Neuronal stem cell (in vitro differentiated cells): ENCODE results near the gene LLGL2.

Source experiments
- DNase-seq: peaks from one replicate; pipeline ENCODE4 v3.0.0-alpha.2; 2013; ENCODE audit warnings: low spot score
- H2AFZ ChIP-seq: one replicate; pipeline ENCODE4 v1.6.1; 2013; ENCODE audit warnings: mild to moderate bottlenecking, low read length, inconsistent platforms
- H2AK5ac ChIP-seq: 2 replicates; pipeline ENCODE4 v1.6.1; 2013; ENCODE audit warnings: low read depth, mild to moderate bottlenecking, inconsistent platforms, low read length, moderate library complexity, mixed read lengths
- H2BK120ac ChIP-seq: 2 replicates; pipeline ENCODE4 v1.6.1; 2013; ENCODE audit warnings: low read depth, mild to moderate bottlenecking, inconsistent platforms, low read length, moderate library complexity, mixed read lengths
- H2BK12ac ChIP-seq: one replicate; pipeline ENCODE4 v1.6.1; 2013; ENCODE audit warnings: low read length, inconsistent platforms
- H2BK15ac ChIP-seq: 2 replicates; pipeline ENCODE4 v1.6.1; 2013; ENCODE audit warnings: mild to moderate bottlenecking, low read length, inconsistent platforms, mixed read lengths
- H2BK5ac ChIP-seq: one replicate; pipeline ENCODE4 v1.6.1; 2013; ENCODE audit warnings: inconsistent platforms, mild to moderate bottlenecking, low read length, moderate library complexity
- H3K14ac ChIP-seq: one replicate; pipeline ENCODE4 v1.6.1; 2013; ENCODE audit warnings: low read length, inconsistent platforms
- H3K18ac ChIP-seq: 2 replicates; pipeline ENCODE4 v1.6.1; 2013; ENCODE audit warnings: low read length, inconsistent platforms
- H3K23ac ChIP-seq: 2 replicates; pipeline ENCODE4 v1.6.1; 2013; ENCODE audit warnings: low read depth, mild to moderate bottlenecking, mixed read lengths, low read length, inconsistent platforms; ENCODE audit not compliant: poor library complexity
- H3K27ac ChIP-seq: replicated peaks from 3 replicates; pipeline ENCODE4 v1.5.1; 2013; ENCODE audit warnings: low read length, inconsistent platforms
- H3K27me3 ChIP-seq, 3 experiments: 2 replicates each; pipeline ENCODE4 v1.6.1; 2013; ENCODE audit warnings: low read length in 3 of 3, mild to moderate bottlenecking in 2 of 3, inconsistent platforms in 1 of 3, low read depth in 1 of 3, mixed read lengths in 1 of 3, moderate library complexity in 1 of 3; ENCODE audit not compliant: control insufficient read depth in 3 of 3, insufficient read depth in 3 of 3
- H3K36me3 ChIP-seq, 2 donors: replicated peaks in 1 of 2; 2 replicates each; pipeline ENCODE4 v1.6.1; 2013; ENCODE audit warnings: low read length in 2 of 2; ENCODE audit not compliant: control insufficient read depth in 2 of 2, insufficient read depth in 2 of 2
- H3K4ac ChIP-seq: 2 replicates; pipeline ENCODE4 v1.6.1; 2013; ENCODE audit warnings: inconsistent platforms, mild to moderate bottlenecking, low read length, moderate library complexity
- H3K4me1 ChIP-seq, 2 donors: 1 replicate in 1 of 2; 2 replicates in 1 of 2; pipeline ENCODE4 v1.6.1; 2013; ENCODE audit warnings: low read length in 2 of 2, low read depth in 1 of 2; ENCODE audit not compliant: control insufficient read depth in 2 of 2, insufficient read depth in 1 of 2
- H3K4me2 ChIP-seq: one replicate; pipeline ENCODE4 v1.6.1; 2013; ENCODE audit warnings: mild to moderate bottlenecking, low read length, inconsistent platforms; ENCODE audit not compliant: insufficient read depth, poor library complexity, severe bottlenecking
- H3K4me3 ChIP-seq, 2 donors: 2 replicates each; pipeline ENCODE4 v1.5.1; 2013; ENCODE audit warnings: low read length in 2 of 2, mild to moderate bottlenecking in 2 of 2, inconsistent platforms in 1 of 2, moderate library complexity in 1 of 2
- H3K79me1 ChIP-seq: one replicate; pipeline ENCODE4 v1.6.1; 2013; ENCODE audit warnings: low read depth, mild to moderate bottlenecking, inconsistent platforms, low read length, moderate library complexity
- H3K9ac ChIP-seq: one replicate; pipeline ENCODE4 v1.6.1; 2013; ENCODE audit warnings: mild to moderate bottlenecking, low read depth, low read length, inconsistent platforms; ENCODE audit not compliant: poor library complexity
- H3K9me3 ChIP-seq, 2 donors: replicated peaks in 1 of 2; 2 replicates each; pipeline versions ENCODE3 to v1.6.1; 2013; ENCODE audit warnings: low read length in 2 of 2, mild to moderate bottlenecking in 2 of 2, inconsistent platforms in 1 of 2, low read depth in 1 of 2, mixed read lengths in 1 of 2, moderate library complexity in 1 of 2; ENCODE audit not compliant: control insufficient read depth in 2 of 2, insufficient read depth in 1 of 2
- H4K8ac ChIP-seq: one replicate; pipeline ENCODE4 v1.6.1; 2013; ENCODE audit warnings: low read depth, mild to moderate bottlenecking, inconsistent platforms, low read length, moderate library complexity
- H4K91ac ChIP-seq: one replicate; pipeline ENCODE4 v1.6.1; 2013; ENCODE audit warnings: low read length, low read depth, mild to moderate bottlenecking, inconsistent platforms; ENCODE audit not compliant: poor library complexity
- WGBS, 2 donors: extraction: QIAGEN DNeasy Blood & Tissue Kit; methylation state at CpG; one replicate each; pipeline ENCODE4 v1.1.7; 2013; ENCODE audit warnings: missing lambda C conversion rate in 2 of 2, mixed read lengths in 1 of 2; ENCODE audit not compliant: insufficient read length in 2 of 2, insufficient replicate concordance in 1 of 2; ENCODE audit errors: extremely low coverage in 2 of 2; 5-methylcytosine and 5-hydroxymethylcytosine counted together

The LLGL2 gene

GRCh38 chr17:75490173-75490743 lies 35.2 kb upstream of the LLGL2 start:
- Histone ChIP-seq H2BK5ac (no peak overlapping the region), H3K27ac (no peak overlapping the region), H3K23ac (no peak overlapping the region), H2BK12ac (no peak overlapping the region), H3K4me1 (peaks cover 0 to 1% of the 10 kb centered on the region in 2 donors), H3K36me3 (peaks cover 35 to 74% of the 10 kb centered on the region in 2 donors), H3K18ac (no peak overlapping the region), H3K27me3 (no peaks in the 10 kb centered on the region), H3K4me2 (no peak overlapping the region), H3K79me1 (peaks cover 4% of the 10 kb centered on the region), H4K91ac (no peak overlapping the region), H3K9me3 (peaks cover 0 to 1% of the 10 kb centered on the region in 2 donors), H3K9ac (no peak overlapping the region), H2BK15ac (no peak overlapping the region), H2AK5ac (no peak overlapping the region), H2BK120ac (no peak overlapping the region), H2AFZ (no peak overlapping the region), H3K4me3 (no peak overlapping the region), H3K14ac (peak overlapping the region; percentile 64), H3K4ac (no peak overlapping the region), H4K8ac (no peak overlapping the region)
- no peak for DNase-seq
- WGBS, 2 donors = no CpG with 5 or more reads among the region's 14 CpGs

- no peak overlapping the region for H3K27ac ChIP-seq
- peaks cover 4% of the 10 kb centered on the region for H3K79me1 ChIP-seq
- H2BK120ac ChIP-seq = no peak overlapping the region
- peaks cover 0 to 1% of the 10 kb centered on the region in 2 donors for H3K9me3 ChIP-seq
- H3K4me2 ChIP-seq = no peak overlapping the region
- H3K4me1 ChIP-seq = peaks cover 0 to 1% of the 10 kb centered on the region in 2 donors
- no peak overlapping the region for H2AK5ac ChIP-seq
- peak overlapping the region; percentile 55 for H3K23ac ChIP-seq
- no peak overlapping the region for H3K18ac ChIP-seq
- H2BK15ac ChIP-seq = no peak overlapping the region
- H2BK12ac ChIP-seq = peak overlapping the region; percentile 6
- H3K27me3 ChIP-seq = no peaks in the 10 kb centered on the region
- DNase-seq = no peak
- H4K8ac ChIP-seq = no peak overlapping the region
- H2AFZ ChIP-seq = no peak overlapping the region
- no CpG with 5 or more reads among the region's 19 CpGs for WGBS, 2 donors
- H4K91ac ChIP-seq = no peak overlapping the region
- H3K36me3 ChIP-seq = peaks cover 38 to 77% of the 10 kb centered on the region in 2 donors
- peak overlapping the region; percentile 90 for H3K14ac ChIP-seq
- H2BK5ac ChIP-seq = peak overlapping the region; percentile 39
- H3K9ac ChIP-seq = no peak overlapping the region
- no peak overlapping the region for H3K4ac ChIP-seq
- H3K4me3 ChIP-seq = peak overlapping the region in 1 of 2 donors; percentile 11
Measured at GRCh38 chr17:75490953-75491649, 34.4 kb upstream of the LLGL2 start.

- H3K27me3 ChIP-seq = no peaks in the 10 kb centered on the region
- peaks cover 44 to 79% of the 10 kb centered on the region in 2 donors for H3K36me3 ChIP-seq
- WGBS, 2 donors = no CpG with 5 or more reads among the region's 15 CpGs
- H2AK5ac ChIP-seq = no peak overlapping the region
- H2BK12ac ChIP-seq = no peak overlapping the region
- no peak overlapping the region for H2AFZ ChIP-seq
- no peak overlapping the region for H2BK15ac ChIP-seq
- H3K23ac ChIP-seq = peak overlapping the region; percentile 55
- no peak overlapping the region for H4K91ac ChIP-seq
- no peak overlapping the region for H3K4ac ChIP-seq
- peak overlapping the region; percentile 39 for H2BK5ac ChIP-seq
- no peak overlapping the region for H3K4me2 ChIP-seq
- no peak overlapping the region for H3K18ac ChIP-seq
- no peak overlapping the region for H3K14ac ChIP-seq
- H3K9me3 ChIP-seq = peaks cover 0 to 1% of the 10 kb centered on the region in 2 donors
- peak overlapping the region in 1 of 2 donors; percentile 11 for H3K4me3 ChIP-seq
- no peak overlapping the region for H2BK120ac ChIP-seq
- H3K9ac ChIP-seq = no peak overlapping the region
- H3K27ac ChIP-seq = no peak overlapping the region
- no peak for DNase-seq
- H3K79me1 ChIP-seq = peaks cover 4% of the 10 kb centered on the region
- peaks cover 0 to 1% of the 10 kb centered on the region in 2 donors for H3K4me1 ChIP-seq
- H4K8ac ChIP-seq = no peak overlapping the region
Measured at GRCh38 chr17:75491680-75492079, 33.8 kb upstream of the LLGL2 start.

GRCh38 chr17:75492555-75493168 lies 32.8 kb upstream of the LLGL2 start:
- WGBS, 2 donors = no CpG with 5 or more reads among the region's 23 CpGs
- peaks cover 48 to 78% of the 10 kb centered on the region in 2 donors for H3K36me3 ChIP-seq
- no peaks in the 10 kb centered on the region for H3K4me1 ChIP-seq
- H2BK120ac ChIP-seq = peak overlapping the region; percentile 41
- peaks cover 4% of the 10 kb centered on the region for H3K79me1 ChIP-seq
- H2BK12ac ChIP-seq = no peak overlapping the region
- no peak overlapping the region for H3K27ac ChIP-seq
- H3K4me3 ChIP-seq = no peak overlapping the region
- H3K18ac ChIP-seq = no peak overlapping the region
- peaks cover 0 to 1% of the 10 kb centered on the region in 2 donors for H3K9me3 ChIP-seq
- H4K8ac ChIP-seq = no peak overlapping the region
- H2AFZ ChIP-seq = no peak overlapping the region
- no peak overlapping the region for H3K9ac ChIP-seq
- no peak overlapping the region for H3K23ac ChIP-seq
- peak overlapping the region; percentile 63 for H3K14ac ChIP-seq
- no peak overlapping the region for H3K4me2 ChIP-seq
- no peak overlapping the region for H2BK15ac ChIP-seq
- no peak for DNase-seq
- H4K91ac ChIP-seq = no peak overlapping the region
- peak overlapping the region; percentile 39 for H2BK5ac ChIP-seq
- no peak overlapping the region for H2AK5ac ChIP-seq
- no peaks in the 10 kb centered on the region for H3K27me3 ChIP-seq
- H3K4ac ChIP-seq = no peak overlapping the region
